ENCODE results near the gene MSMB. TPM values are rescaled to one million over a fixed set of nuclear protein-coding genes. Genes with fewer than 3 reads are reported as not detected.
A peak's percentile ranks its signal among the peaks of the same experiment; 100 is the strongest.
"Not testable (repeated sequence)": the region's sequence is repeated elsewhere in the genome, so short reads cannot be mapped to it uniquely, and the experiment has no call there.

MSMB gene
- total RNA-seq, 1 experiment from 2014 or later = not detected

DNA sequence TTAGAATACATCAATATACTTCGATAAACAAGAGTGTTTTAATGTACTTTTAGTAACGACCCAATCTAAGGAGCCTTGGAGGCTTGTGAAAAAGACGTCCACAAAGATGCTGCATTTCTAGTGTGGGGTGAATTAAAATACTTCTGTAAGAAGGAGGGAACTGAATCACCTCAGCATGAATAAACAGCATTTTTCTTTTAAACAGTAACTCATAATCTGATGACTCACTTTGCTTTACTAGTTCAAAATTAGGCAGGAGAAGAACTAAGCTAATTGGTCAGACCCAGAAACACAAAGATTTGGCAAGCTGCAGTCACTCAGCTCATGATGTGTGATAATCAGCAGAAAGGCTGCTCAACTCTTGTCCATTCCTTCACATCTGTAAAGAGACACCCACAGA, 39.9 kb downstream of the MSMB start:
- peak; percentile 76 for DNase-seq (ENCODE audit: low spot score)

DNA sequence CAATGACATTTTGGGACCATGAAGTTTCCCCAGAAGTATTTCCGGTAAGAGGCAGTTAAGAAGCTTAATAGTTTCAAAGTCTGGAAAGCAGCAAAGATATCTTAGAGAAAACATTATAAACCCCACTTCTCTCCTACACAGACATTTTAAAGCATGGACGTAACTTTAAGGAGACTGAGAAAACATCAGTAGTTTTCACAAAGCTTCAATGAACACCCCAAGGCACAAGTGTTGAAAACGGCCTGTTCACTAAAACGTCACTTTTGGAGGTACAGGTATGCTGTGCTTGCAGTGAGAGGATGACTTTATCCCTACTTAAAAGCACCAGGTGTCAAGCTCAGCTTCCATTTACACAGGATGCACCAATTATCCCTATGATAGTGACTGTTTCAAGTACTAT, 40.7 kb downstream of the MSMB start:
- no peak for DNase-seq (ENCODE audit: low spot score)

DNA sequence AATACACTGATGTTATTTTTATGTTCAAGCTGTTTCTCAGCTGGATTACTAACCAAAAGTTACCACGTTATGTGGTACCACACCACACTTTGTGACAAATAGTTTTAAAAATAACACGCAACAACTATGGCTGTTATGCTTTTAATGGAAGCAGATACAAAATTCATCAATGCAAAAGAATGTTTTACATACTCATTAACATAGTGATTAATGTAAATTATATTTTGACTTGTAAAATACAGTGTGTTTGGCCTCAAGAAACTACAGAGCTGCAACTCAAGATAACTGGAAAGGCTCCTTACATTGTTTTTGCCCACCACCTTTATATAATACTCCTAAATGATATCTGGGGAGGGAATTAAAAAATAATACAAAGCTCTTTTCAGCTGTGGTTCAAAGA, 41.1 kb downstream of the MSMB start:
- no peak for DNase-seq (ENCODE audit: low spot score)

DNA sequence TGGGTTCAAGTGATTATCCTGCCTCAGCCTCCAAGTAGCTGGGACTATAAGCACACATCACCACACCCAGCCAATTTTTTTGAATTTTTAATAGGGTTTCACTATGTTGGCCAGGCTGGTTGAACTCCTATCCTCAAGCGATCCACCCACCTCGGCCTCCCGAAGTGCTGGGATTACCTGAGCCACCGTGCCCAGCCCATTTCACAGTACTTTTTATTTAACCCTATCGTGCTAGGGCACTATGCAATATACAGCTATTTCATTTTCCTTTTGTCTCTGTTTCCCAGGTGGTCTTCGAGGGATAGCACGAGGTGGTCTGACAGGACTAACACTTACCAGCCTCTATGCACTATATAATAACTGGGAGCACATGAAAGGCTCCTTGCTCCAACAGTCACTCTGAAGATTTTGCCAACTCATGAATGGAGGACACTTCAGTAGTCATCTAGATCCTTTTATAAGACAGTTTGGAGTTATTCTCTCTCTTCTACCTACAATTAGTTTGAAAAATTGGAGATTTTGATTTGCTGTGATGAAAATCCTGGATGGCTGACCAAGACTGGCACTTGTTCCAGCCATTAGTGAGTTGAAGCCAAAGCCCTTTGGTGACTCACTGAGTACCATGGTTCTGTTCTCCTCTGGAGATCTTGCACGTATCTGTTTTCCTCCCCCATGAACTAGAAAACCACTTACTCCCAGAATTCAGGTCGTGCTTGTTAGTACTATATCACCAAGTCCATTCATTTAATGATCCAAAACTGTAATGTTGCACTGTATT, 43.0 kb downstream of the MSMB start:
- no peak for DNase-seq (ENCODE audit: low spot score)

DNA sequence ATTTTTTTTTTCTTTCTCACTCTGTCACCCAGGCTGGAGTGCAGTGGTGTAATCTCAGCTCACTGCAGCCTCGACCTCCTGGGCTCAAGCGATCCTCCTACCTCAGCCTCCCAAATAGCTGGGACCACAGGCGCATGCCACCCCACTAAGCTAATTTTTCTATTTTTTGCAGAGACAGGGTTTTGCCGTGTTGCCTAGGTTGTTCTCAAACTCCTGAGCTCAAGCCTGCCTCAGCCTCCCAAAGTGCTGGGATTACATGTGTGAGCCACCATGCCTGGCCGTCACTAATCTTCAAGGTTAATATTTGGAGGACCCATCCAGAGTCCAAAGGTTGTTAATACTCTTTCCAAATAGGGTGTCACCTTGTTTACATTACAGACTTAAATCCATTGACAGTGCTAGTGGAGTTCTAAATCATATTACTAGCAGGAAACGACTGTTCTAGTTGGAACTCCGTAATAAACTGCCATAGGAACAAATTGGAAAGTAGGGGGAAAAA, 43.8 kb downstream of the MSMB start:
- DNase-seq (ENCODE audit: low spot score) = not testable (repeated sequence)

DNA sequence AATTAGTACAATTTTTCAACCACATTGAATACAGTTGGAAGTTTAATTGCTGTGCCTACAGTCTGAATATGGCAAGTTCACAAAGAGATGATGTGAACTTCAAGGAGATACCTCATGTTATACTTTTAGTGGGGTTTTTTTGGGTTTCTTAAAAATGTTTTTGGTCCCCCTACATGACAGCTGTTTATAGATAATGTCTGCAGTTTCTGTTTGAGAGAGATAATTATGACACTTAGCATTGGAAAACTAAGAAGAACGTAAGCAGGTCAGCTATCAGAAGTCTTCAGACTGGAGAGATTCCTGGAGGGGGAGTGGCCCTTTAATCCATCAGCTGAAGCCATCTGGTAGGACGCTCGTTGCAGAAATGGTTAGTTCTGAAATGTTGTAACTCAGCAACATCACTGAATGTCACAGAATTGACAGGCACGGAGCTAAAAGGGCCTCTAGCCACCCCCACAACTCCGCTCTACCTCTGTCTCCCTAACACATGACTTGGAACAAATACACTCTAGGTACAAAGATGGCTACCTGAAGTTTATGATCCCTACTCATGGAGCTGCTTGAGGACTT, 44.8 kb downstream of the MSMB start:
- DNase-seq (ENCODE audit: low spot score) = no peak

DNA sequence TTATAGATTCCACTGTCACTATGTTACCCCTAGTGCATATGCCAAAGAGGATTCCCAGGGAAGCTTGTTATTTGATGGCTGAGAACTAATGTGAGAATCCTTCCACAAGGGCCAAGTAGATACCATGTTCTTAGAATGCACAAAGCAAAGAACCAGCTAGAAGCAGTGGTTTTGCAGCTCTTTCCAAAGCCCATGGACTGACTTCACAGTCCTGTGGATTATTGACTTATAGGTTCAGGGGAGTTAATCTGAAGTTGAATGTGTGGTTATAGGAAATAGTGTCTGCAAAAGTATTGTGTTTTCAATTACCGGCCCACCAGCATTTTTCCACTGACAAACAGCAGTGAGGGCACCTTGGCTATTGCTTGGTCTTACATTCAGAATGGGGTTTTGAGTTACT, 45.5 kb downstream of the MSMB start:
- DNase-seq (ENCODE audit: low spot score) = no peak

DNA sequence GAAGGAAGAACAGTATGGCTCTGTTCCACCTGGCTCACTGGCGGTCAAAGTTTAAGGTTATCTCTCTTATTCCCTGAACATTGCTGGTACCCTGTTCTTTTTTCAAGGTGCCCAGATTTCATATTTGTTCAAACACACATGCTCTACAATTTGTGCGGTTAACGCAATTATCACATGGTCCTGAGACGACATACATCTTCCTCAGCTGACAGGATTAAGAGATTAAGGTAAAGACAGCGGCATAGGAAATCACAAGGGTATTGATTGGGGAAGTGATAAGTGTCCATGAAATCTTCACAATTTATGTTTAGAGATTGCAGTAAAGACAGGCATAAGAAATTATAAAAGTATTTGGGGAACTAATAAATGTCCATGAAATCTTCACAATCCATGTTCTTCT, 46.1 kb downstream of the MSMB start:
- not testable (repeated sequence) for DNase-seq (ENCODE audit: low spot score)

DNA sequence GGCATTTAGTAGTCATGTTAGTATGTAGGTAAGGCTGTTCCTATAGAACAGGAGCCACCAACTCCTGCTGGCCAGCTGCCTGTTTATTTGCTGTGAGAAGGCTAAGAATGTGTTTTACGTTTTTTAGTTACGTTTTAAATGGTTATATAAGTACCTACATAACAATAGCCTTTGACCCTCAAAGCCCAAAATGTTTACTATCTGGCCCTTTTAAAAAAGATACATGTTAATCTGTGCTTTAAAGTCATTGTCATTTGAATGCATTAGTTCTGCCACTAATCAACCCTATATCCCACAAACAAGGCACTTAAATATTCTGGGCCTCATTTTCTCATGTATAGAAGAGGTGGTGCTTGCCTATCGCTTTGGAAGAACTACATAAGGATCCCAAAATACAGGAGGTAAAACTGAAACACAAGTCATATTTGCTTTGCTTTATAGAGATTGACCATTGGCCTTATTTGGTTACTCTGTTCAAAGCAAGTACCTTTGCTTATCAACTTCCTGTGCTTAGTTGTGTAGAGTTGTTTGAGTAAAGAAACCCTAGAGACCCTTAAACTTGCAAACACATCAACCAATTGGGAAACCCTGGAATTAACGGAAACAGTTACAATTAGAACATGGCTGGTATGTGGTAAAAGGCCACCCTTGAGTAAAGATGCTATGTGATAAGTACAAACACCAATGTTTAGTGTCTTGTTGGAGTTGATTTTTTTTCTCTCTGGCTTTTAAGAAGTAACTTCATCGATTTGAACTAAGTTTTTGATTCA, 47.9 kb downstream of the MSMB start:
- DNase-seq (ENCODE audit: low spot score) = no peak

DNA sequence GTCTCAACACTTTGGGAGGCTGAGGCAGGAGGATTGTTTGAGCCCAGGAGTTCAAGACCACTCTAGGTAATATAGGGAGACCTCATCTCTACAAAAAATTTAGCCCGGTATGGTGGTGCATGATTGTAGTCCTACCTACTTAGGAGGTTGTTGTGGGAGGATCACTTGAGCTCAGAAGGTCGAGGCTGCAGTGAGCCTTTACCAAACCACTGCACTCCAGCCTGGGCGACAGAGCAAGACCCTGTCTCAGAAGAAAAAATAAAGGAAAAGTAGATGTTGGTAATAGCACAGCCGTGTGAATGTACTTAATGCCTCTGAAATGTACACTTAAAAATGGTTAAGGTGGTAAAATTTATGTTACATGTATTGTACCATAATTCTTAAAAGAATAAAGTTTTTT, 48.5 kb downstream of the MSMB start:
- DNase-seq (ENCODE audit: low spot score) = no peak

DNA sequence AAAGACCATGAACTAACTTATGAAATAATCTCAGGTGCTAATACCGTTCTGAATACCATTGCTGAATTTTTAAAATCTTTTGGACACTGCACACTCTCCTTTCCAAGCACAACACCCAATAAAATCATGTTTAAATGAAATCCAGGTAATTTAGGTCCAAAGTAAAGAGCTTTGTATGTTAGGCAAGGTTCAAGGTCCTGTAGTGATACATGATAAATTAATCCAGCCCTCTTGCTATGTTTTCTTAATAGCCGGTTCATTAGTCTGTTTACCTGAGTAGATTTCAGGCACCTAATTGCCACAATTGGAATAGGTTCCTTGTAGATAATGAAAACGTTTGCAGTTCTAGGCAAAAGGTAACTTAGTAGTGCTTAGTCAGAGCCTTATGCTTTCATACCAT, 60.5 kb downstream of the MSMB start:
- DNase-seq (ENCODE audit: low spot score) = not testable (repeated sequence)

DNA sequence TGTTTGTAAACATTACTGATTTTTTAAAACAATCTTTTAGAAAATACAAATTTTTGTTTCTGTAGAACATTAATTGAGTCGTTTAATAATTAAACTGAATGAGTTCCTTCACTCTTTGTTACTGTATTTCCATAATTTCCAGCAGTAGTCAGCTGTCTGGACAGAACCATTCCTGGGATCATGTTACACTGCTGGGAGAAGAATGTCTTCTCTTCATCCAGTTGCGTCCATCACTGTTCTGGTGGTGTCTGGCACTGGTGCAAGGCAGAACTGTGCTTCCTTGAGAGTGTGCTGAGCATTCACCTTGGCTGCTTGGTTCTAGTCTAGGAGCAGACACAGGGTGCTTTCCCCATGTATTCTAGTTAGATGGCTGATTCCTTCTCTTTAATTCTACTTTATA, 61.6 kb downstream of the MSMB start:
- DNase-seq (ENCODE audit: low spot score) = not testable (repeated sequence)

DNA sequence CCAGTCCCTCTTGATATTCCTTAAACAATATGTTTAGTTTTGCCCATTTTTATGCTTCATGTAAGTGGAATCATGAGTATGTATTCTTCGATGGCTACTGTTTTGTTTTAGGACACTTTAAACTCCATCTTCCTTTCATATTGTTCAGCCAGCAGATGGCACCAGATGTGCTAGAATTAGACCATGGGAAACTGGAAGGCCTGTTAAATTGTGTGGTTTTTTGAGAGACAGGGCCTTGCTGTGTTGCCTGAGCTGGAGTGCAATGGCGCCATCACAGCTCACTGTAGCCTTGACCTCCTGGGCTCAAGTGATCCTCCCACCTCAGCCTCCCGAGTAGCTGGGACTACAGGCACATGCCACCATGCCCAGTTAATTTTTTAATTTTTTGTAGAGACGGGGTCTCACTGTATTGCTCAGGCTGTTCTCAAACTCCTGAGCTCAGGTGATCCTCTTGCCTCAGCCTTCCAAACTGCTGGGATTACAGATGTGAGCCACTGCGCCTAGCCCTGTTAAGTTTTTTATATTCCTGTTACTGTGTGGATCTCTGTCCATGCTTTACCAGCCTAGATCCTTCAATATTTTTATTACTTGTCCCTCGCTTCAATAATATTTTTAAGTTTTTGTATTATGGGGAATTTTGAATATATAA, 62.4 kb downstream of the MSMB start:
- peak; percentile 35 for DNase-seq (ENCODE audit: low spot score)

Other genes with a start within 250 kb of the MSMB start
- gene AGAP4, start 198.8 kb downstream of the MSMB start, total RNA-seq (2014; rRNA removed; shearing (Covaris generic)) = 3.2 and 10.5 TPM in 2 replicates
- gene TIMM23, start 73.8 kb downstream of the MSMB start, total RNA-seq (2014; rRNA removed; shearing (Covaris generic)) = 211 and 271 TPM in 2 replicates
- 177 and 182 TPM in 2 replicates for gene NCOA4, start 15.6 kb downstream of the MSMB start, total RNA-seq (2014; rRNA removed; shearing (Covaris generic))
- gene ANTXRL, start 240.7 kb upstream of the MSMB start, total RNA-seq (2014; rRNA removed; shearing (Covaris generic)) = 1.8 TPM in 1 of 2 replicates, not detected in the other

Measured in A172 (cell line).